ENCODE data around the gene NOP53.

DNA sequence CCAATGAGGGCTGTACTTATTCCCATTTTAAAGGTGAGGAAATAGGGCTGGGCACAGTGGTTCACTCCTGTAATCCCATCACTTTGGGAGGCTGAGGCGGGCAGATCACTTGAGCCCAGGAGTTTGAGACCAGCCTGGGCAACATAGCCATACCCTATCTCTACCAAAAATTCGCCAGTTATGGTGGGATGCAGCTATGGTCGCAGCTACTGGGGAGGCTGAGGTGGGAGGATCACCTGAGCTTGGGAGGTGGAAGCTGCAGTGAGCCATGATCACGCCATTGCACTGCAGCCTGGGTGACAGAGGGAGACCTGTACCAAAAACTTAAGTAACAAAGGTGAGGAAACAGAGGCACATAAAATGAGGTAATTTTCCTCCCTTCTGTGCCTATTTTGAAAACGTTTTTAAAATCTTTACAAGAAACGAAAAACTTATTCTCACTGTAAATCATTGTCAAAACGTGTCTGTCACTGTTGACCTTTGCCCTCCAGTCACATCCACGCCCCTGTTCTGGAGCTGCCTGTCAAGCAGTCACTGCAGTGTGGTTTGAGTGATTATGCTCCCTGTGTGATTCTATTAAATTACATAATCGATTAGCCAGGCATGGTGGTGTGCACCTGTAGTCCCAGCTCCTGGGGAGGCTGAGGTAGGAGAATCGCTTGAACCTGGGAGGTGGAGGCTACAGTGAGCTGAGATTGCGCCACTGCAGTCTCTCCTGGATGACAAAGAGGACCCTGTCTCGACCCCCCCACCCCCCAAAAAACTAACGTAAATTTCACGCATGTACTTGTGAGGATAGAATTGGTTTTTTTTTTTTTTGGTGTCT is 12.5 kb downstream of the NOP53 start:
- TF ChIP-seq, protein P1, sequence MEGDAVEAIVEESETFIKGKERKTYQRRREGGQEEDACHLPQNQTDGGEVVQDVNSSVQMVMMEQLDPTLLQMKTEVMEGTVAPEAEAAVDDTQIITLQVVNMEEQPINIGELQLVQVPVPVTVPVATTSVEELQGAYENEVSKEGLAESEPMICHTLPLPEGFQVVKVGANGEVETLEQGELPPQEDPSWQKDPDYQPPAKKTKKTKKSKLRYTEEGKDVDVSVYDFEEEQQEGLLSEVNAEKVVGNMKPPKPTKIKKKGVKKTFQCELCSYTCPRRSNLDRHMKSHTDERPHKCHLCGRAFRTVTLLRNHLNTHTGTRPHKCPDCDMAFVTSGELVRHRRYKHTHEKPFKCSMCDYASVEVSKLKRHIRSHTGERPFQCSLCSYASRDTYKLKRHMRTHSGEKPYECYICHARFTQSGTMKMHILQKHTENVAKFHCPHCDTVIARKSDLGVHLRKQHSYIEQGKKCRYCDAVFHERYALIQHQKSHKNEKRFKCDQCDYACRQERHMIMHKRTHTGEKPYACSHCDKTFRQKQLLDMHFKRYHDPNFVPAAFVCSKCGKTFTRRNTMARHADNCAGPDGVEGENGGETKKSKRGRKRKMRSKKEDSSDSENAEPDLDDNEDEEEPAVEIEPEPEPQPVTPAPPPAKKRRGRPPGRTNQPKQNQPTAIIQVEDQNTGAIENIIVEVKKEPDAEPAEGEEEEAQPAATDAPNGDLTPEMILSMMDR (conservative IDR thresholded peaks at IDR 0.05; ENCODE audit: low read length), result no peak
- TF ChIP-seq EZH2phosphoT487 (IDR thresholded peaks at IDR 0.05; ENCODE audit: borderline replicate concordance, low read depth, low read length), result no peak

All from OCI-LY7 (cell line).